Ecto neural progenitor cell (in vitro differentiated cells): Measurements from ENCODE around the gene MON1B.

ENCODE experiments used
- DNase-seq: peaks from one replicate; pipeline ENCODE4 v3.0.0-alpha.2; 2018; ENCODE audit warnings: low spot score

The MON1B gene

GRCh38 chr16:77246150-77246549, 55.2 kb downstream of the MON1B start:
- DNase-seq: no peak

- no peak for DNase-seq
Measured at GRCh38 chr16:77250400-77250799, 59.4 kb downstream of the MON1B start.
